ENCODE data around the gene ELL2.
"Not testable (repeated sequence)": the region's sequence is repeated elsewhere in the genome, so short reads cannot be mapped to it uniquely, and the experiment has no call there.

The ELL2 gene

GRCh38 chr5:95842854-95843544 is 118.7 kb downstream of the ELL2 start:
- H3K27me3 ChIP-seq (ENCODE audit: control insufficient read depth, insufficient read depth, low read length): no peaks in the 10 kb centered on the region
- no peak overlapping the region for H3K27ac ChIP-seq (ENCODE audit: low read depth, low read length)
- no peak overlapping the region for H3K9ac ChIP-seq (ENCODE audit: low read length)
- H3K9me3 ChIP-seq (ENCODE audit: control insufficient read depth, insufficient read depth, low read depth, low read length): no peaks in the 10 kb centered on the region
- H3K4me1 ChIP-seq (ENCODE audit: control insufficient read depth, insufficient read depth, low read length): 0 out of 2 replicates have a peak, but pooled peaks cover 4% of the 10 kb centered on the region
- no peaks in the 10 kb centered on the region for H3K36me3 ChIP-seq (ENCODE audit: control insufficient read depth, insufficient read depth, low read length)
- H3K4me3 ChIP-seq (ENCODE audit: low read depth, low read length): no peak overlapping the region

GRCh38 chr5:95841914-95842812 is 119.5 kb downstream of the ELL2 start:
- H3K27me3 ChIP-seq (ENCODE audit: control insufficient read depth, insufficient read depth, low read length): no peaks in the 10 kb centered on the region
- H3K27ac ChIP-seq (ENCODE audit: low read depth, low read length): no peak overlapping the region
- H3K9ac ChIP-seq (ENCODE audit: low read length): no peak overlapping the region
- H3K4me3 ChIP-seq (ENCODE audit: low read depth, low read length): no peak overlapping the region
- no peaks in the 10 kb centered on the region for H3K36me3 ChIP-seq (ENCODE audit: control insufficient read depth, insufficient read depth, low read length)
- H3K4me1 ChIP-seq (ENCODE audit: control insufficient read depth, insufficient read depth, low read length): 0 out of 2 replicates have a peak, but pooled peaks cover 4% of the 10 kb centered on the region
- no peaks in the 10 kb centered on the region for H3K9me3 ChIP-seq (ENCODE audit: control insufficient read depth, insufficient read depth, low read depth, low read length)

GRCh38 chr5:95840956-95841705 is 120.5 kb downstream of the ELL2 start:
- Histone ChIP-seq H3K36me3 (ENCODE audit: control insufficient read depth, insufficient read depth, low read length) (no peaks in the 10 kb centered on the region), H3K4me3 (ENCODE audit: low read depth, low read length) (no peak overlapping the region), H3K4me1 (ENCODE audit: control insufficient read depth, insufficient read depth, low read length) (no peaks in the 10 kb centered on the region), H3K27me3 (ENCODE audit: control insufficient read depth, insufficient read depth, low read length) (no peaks in the 10 kb centered on the region), H3K27ac (ENCODE audit: low read depth, low read length) (no peak overlapping the region), H3K9ac (ENCODE audit: low read length) (no peak overlapping the region), H3K9me3 (ENCODE audit: control insufficient read depth, insufficient read depth, low read depth, low read length) (no peaks in the 10 kb centered on the region)

DNA sequence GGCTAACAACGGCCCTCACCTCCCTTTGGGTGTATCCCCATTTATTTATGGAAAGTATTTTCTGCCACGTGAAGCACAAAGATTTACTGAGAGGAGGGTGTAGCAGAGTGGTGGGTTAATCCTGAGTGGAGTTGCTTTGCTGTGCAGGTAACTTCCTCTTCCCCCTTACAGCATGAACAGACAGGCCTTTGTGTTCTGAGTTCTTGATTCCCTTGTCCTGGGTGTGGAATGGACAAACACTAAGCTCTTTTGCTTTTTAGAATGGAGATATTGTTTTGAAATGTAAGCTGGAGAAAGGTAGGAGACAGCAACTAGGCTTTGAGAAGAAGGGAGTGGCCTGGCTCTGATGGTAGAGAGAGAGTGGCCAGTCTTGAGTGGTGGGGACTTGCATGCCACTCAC is 122.0 kb downstream of the ELL2 start:
- no peak overlapping the region for H3K9ac ChIP-seq (ENCODE audit: low read length)
- H3K9me3 ChIP-seq (ENCODE audit: control insufficient read depth, insufficient read depth, low read depth, low read length): no peaks in the 10 kb centered on the region
- no peak overlapping the region for H3K4me3 ChIP-seq (ENCODE audit: low read depth, low read length)
- no peaks in the 10 kb centered on the region for H3K27me3 ChIP-seq (ENCODE audit: control insufficient read depth, insufficient read depth, low read length)
- H3K27ac ChIP-seq (ENCODE audit: low read depth, low read length): no peak overlapping the region
- no peaks in the 10 kb centered on the region for H3K4me1 ChIP-seq (ENCODE audit: control insufficient read depth, insufficient read depth, low read length)
- H3K36me3 ChIP-seq (ENCODE audit: control insufficient read depth, insufficient read depth, low read length): no peaks in the 10 kb centered on the region

- no peaks in the 10 kb centered on the region for H3K27me3 ChIP-seq (ENCODE audit: control insufficient read depth, insufficient read depth, low read length)
- H3K27ac ChIP-seq (ENCODE audit: low read depth, low read length): no peak overlapping the region
- H3K9ac ChIP-seq (ENCODE audit: low read length): no peak overlapping the region
- no peaks in the 10 kb centered on the region for H3K36me3 ChIP-seq (ENCODE audit: control insufficient read depth, insufficient read depth, low read length)
- no peaks in the 10 kb centered on the region for H3K4me1 ChIP-seq (ENCODE audit: control insufficient read depth, insufficient read depth, low read length)
- H3K4me3 ChIP-seq (ENCODE audit: low read depth, low read length): no peak overlapping the region
- H3K9me3 ChIP-seq (ENCODE audit: control insufficient read depth, insufficient read depth, low read depth, low read length): no peaks in the 10 kb centered on the region
Observed at GRCh38 chr5:95838556-95838955, 123.1 kb downstream of the ELL2 start.

DNA sequence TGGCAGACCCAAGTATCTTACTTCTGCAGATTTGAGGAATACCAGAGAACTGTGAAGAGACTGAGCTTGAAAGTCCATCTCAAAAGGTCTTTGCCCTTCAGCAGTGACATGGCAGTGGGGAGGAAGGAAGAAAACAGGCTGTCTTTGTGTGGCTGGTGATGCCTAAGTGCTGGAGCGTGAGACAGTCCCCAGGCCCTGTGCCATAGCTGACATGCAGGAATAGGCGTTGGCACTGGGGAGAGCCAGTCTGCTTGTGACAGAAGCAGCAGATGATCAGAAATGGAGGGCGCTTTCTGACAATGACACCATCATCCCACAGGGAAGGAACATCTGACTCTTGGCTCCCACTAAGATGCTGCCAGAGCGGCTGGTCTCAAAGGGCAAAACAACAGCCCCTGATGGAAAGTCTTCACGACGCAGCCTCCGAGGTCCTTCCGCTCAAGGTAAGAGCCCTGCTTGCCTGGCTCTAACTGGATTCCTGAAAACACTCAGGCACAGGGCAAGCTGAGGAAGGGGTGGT is 123.6 kb downstream of the ELL2 start:
- no peaks in the 10 kb centered on the region for H3K27me3 ChIP-seq (ENCODE audit: control insufficient read depth, insufficient read depth, low read length)
- H3K27ac ChIP-seq (ENCODE audit: low read depth, low read length): no peak overlapping the region
- no peak overlapping the region for H3K9ac ChIP-seq (ENCODE audit: low read length)
- no peaks in the 10 kb centered on the region for H3K4me1 ChIP-seq (ENCODE audit: control insufficient read depth, insufficient read depth, low read length)
- no peaks in the 10 kb centered on the region for H3K9me3 ChIP-seq (ENCODE audit: control insufficient read depth, insufficient read depth, low read depth, low read length)
- H3K4me3 ChIP-seq (ENCODE audit: low read depth, low read length): no peak overlapping the region
- H3K36me3 ChIP-seq (ENCODE audit: control insufficient read depth, insufficient read depth, low read length): no peaks in the 10 kb centered on the region

DNA sequence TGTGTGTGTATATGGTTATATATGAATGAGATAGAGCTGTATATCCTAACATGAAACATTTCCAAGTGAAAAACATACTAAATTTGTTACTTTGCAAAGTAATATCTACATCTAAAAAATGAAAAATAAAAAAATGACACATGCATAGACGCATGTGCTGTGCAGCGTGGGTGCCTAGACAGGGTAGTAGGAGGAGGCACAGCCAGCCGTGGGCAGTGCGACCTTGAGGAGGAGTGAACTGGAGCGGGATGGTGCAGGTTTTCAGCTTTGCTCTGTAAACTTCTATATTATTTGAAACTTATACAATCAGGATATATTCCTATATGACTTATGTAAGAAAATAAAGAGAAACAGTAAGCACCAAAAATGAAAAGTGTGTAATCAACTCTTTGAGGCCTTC is 124.2 kb downstream of the ELL2 start:
- H3K27ac ChIP-seq (ENCODE audit: low read depth, low read length): no peak overlapping the region
- no peaks in the 10 kb centered on the region for H3K4me1 ChIP-seq (ENCODE audit: control insufficient read depth, insufficient read depth, low read length)
- no peak overlapping the region for H3K4me3 ChIP-seq (ENCODE audit: low read depth, low read length)
- no peaks in the 10 kb centered on the region for H3K36me3 ChIP-seq (ENCODE audit: control insufficient read depth, insufficient read depth, low read length)
- no peak overlapping the region for H3K9ac ChIP-seq (ENCODE audit: low read length)
- no peaks in the 10 kb centered on the region for H3K9me3 ChIP-seq (ENCODE audit: control insufficient read depth, insufficient read depth, low read depth, low read length)
- H3K27me3 ChIP-seq (ENCODE audit: control insufficient read depth, insufficient read depth, low read length): no peaks in the 10 kb centered on the region

DNA sequence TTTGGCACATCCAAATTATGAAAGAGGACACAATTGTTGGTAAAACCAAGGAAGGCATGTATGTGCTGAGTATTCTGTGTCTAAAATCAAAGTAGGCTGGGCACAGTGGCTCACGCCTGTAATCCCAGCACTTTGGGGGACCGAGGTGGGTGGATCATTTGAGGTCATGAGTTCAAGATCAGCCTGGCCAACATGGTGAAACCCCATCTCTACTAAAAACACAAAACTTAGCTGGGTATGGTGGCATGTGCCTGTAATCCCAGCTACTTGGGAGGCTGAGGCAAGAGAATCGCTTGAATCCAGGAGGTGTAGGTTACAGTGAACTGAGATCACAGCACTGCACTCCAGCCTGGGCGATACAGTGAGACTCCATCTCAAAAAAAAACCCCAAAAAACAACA is 124.7 kb downstream of the ELL2 start:
- H3K27me3 ChIP-seq (ENCODE audit: control insufficient read depth, insufficient read depth, low read length); H3K4me1 ChIP-seq (ENCODE audit: control insufficient read depth, insufficient read depth, low read length); H3K9ac ChIP-seq (ENCODE audit: low read length); H3K9me3 ChIP-seq (ENCODE audit: control insufficient read depth, insufficient read depth, low read depth, low read length); H3K36me3 ChIP-seq (ENCODE audit: control insufficient read depth, insufficient read depth, low read length); H3K27ac ChIP-seq (ENCODE audit: low read depth, low read length); H3K4me3 ChIP-seq (ENCODE audit: low read depth, low read length): not testable (repeated sequence)

GRCh38 chr5:95836544-95836943 is 125.1 kb downstream of the ELL2 start:
- Histone ChIP-seq H3K4me3 (ENCODE audit: low read depth, low read length) (no peak overlapping the region), H3K27me3 (ENCODE audit: control insufficient read depth, insufficient read depth, low read length) (no peaks in the 10 kb centered on the region), H3K36me3 (ENCODE audit: control insufficient read depth, insufficient read depth, low read length) (no peaks in the 10 kb centered on the region), H3K9ac (ENCODE audit: low read length) (no peak overlapping the region), H3K4me1 (ENCODE audit: control insufficient read depth, insufficient read depth, low read length) (no peaks in the 10 kb centered on the region), H3K9me3 (ENCODE audit: control insufficient read depth, insufficient read depth, low read depth, low read length) (no peaks in the 10 kb centered on the region), H3K27ac (ENCODE audit: low read depth, low read length) (no peak overlapping the region)

- no peaks in the 10 kb centered on the region for H3K9me3 ChIP-seq (ENCODE audit: control insufficient read depth, insufficient read depth, low read depth, low read length)
- no peak overlapping the region for H3K4me3 ChIP-seq (ENCODE audit: low read depth, low read length)
- no peaks in the 10 kb centered on the region for H3K27me3 ChIP-seq (ENCODE audit: control insufficient read depth, insufficient read depth, low read length)
- H3K4me1 ChIP-seq (ENCODE audit: control insufficient read depth, insufficient read depth, low read length): no peaks in the 10 kb centered on the region
- H3K36me3 ChIP-seq (ENCODE audit: control insufficient read depth, insufficient read depth, low read length): no peaks in the 10 kb centered on the region
- no peak overlapping the region for H3K27ac ChIP-seq (ENCODE audit: low read depth, low read length)
- H3K9ac ChIP-seq (ENCODE audit: low read length): no peak overlapping the region
Observed at GRCh38 chr5:95835682-95836385, 125.8 kb downstream of the ELL2 start.
